Ishikawa (cell line): ENCODE results near the gene GRIPAP1.

Source experiments
- CEBPB ChIP-seq: IDR thresholded peaks from 2 replicates; pipeline ENCODE4 v1.6.1; 2012
- NFIC ChIP-seq: IDR thresholded peaks from 2 replicates; pipeline ENCODE4 v1.6.1; 2012
- RAD21 ChIP-seq: IDR thresholded peaks from 2 replicates; pipeline ENCODE4 v1.6.1; 2012; ENCODE audit warnings: low read depth
- TAF1 ChIP-seq: IDR thresholded peaks from 2 replicates; pipeline ENCODE4 v1.6.1; 2012; ENCODE audit warnings: low read depth, mild to moderate bottlenecking
- USF1 ChIP-seq: IDR thresholded peaks from 2 replicates; pipeline ENCODE4 v1.6.1; 2012

- no peak for TF ChIP-seq CEBPB
- no peak for TF ChIP-seq USF1
- TF ChIP-seq RAD21, result no peak
- TF ChIP-seq NFIC, result no peak
- no peak for TF ChIP-seq TAF1
These were observed 74.2 kb downstream of the GRIPAP1 start for GRCh38 chrX:48927736-48928382.
